ENCODE measurements around the gene TNFRSF9.

Gene TNFRSF9

GRCh38 chr1:7869136-7869920, 71.3 kb downstream of the TNFRSF9 start:
- H3K27ac ChIP-seq (ENCODE audit: low read depth, low read length) = no peak overlapping the region

GRCh38 chr1:7868070-7868780, 72.4 kb downstream of the TNFRSF9 start:
- Histone ChIP-seq H3K4me1 (ENCODE audit: control insufficient read depth, insufficient read depth, low read length) (no peaks in the 10 kb centered on the region), H3K9me3 (ENCODE audit: control insufficient read depth, insufficient read depth, low read depth, low read length) (0 out of 2 replicates have a peak, but pooled peaks cover 2% of the 10 kb centered on the region), H3K36me3 (ENCODE audit: control insufficient read depth, insufficient read depth, low read length) (no peaks in the 10 kb centered on the region), H3K4me3 (ENCODE audit: low read depth, low read length) (no peak overlapping the region), H3K27ac (ENCODE audit: low read depth, low read length) (no peak overlapping the region), H3K9ac (ENCODE audit: low read length) (no peak overlapping the region), H3K27me3 (ENCODE audit: control insufficient read depth, insufficient read depth, low read length) (no peaks in the 10 kb centered on the region)

More at GRCh38 chr1:7869136-7869920, 71.3 kb downstream of the TNFRSF9 start:
- Histone ChIP-seq H3K9ac (ENCODE audit: low read length) (no peak overlapping the region), H3K27me3 (ENCODE audit: control insufficient read depth, insufficient read depth, low read length) (no peaks in the 10 kb centered on the region), H3K4me1 (ENCODE audit: control insufficient read depth, insufficient read depth, low read length) (no peaks in the 10 kb centered on the region), H3K9me3 (ENCODE audit: control insufficient read depth, insufficient read depth, low read depth, low read length) (0 out of 2 replicates have a peak, but pooled peaks cover 2% of the 10 kb centered on the region), H3K36me3 (ENCODE audit: control insufficient read depth, insufficient read depth, low read length) (no peaks in the 10 kb centered on the region), H3K4me3 (ENCODE audit: low read depth, low read length) (no peak overlapping the region)

GRCh38 chr1:7865978-7866377, 74.7 kb downstream of the TNFRSF9 start:
- no peaks in the 10 kb centered on the region for H3K4me1 ChIP-seq (ENCODE audit: control insufficient read depth, insufficient read depth, low read length)
- no peak overlapping the region for H3K27ac ChIP-seq (ENCODE audit: low read depth, low read length)
- no peaks in the 10 kb centered on the region for H3K27me3 ChIP-seq (ENCODE audit: control insufficient read depth, insufficient read depth, low read length)
- H3K9me3 ChIP-seq (ENCODE audit: control insufficient read depth, insufficient read depth, low read depth, low read length) = no peaks in the 10 kb centered on the region
- H3K4me3 ChIP-seq (ENCODE audit: low read depth, low read length) = no peak overlapping the region
- no peak overlapping the region for H3K9ac ChIP-seq (ENCODE audit: low read length)
- H3K36me3 ChIP-seq (ENCODE audit: control insufficient read depth, insufficient read depth, low read length) = no peaks in the 10 kb centered on the region

All from HUES6 (cell line).